Hematopoietic multipotent progenitor cell treated with erythropoietin and hydrocortisone succinate and interleukin-3 and kit ligand, for 8 days (in vitro differentiated cells): ENCODE results near the gene LYRM1.
"Not testable (repeated sequence)": the region's sequence is repeated elsewhere in the genome, so short reads cannot be mapped to it uniquely, and the experiment has no call there.

ENCODE experiments used
- DNase-seq: peaks from one replicate; pipeline ENCODE4 v3.0.0-alpha.2; 2015

The LYRM1 gene

GRCh38 chr16:20902426-20902825 is 1.9 kb downstream of the LYRM1 start:
- no peak for DNase-seq

- DNase-seq = peak; percentile 30
Measured at GRCh38 chr16:20903116-20903898, 2.7 kb downstream of the LYRM1 start.

GRCh38 chr16:20903899-20904506 is 3.4 kb downstream of the LYRM1 start:
- DNase-seq = no peak

GRCh38 chr16:20904507-20905081 is 4.0 kb downstream of the LYRM1 start:
- DNase-seq = peak; percentile 73

- DNase-seq = no peak
Measured at GRCh38 chr16:20905576-20905975, 5.0 kb downstream of the LYRM1 start.

- no peak for DNase-seq
Measured at GRCh38 chr16:20906341-20907255, 6.0 kb downstream of the LYRM1 start.

- DNase-seq = peak; percentile 35
Measured at GRCh38 chr16:20910781-20911321, 10.3 kb downstream of the LYRM1 start.

- DNase-seq = no peak
Measured at GRCh38 chr16:20911361-20911760, 10.8 kb downstream of the LYRM1 start.

GRCh38 chr16:20916289-20916688 is 15.7 kb downstream of the LYRM1 start:
- DNase-seq = no peak

- DNase-seq = no peak
Measured at GRCh38 chr16:20916942-20917341, 16.4 kb downstream of the LYRM1 start.

GRCh38 chr16:20918486-20919239 is 18.1 kb downstream of the LYRM1 start:
- no peak for DNase-seq

GRCh38 chr16:20920091-20920490 is 19.5 kb downstream of the LYRM1 start:
- no peak for DNase-seq

- no peak for DNase-seq
Measured at GRCh38 chr16:20920799-20921198, 20.2 kb downstream of the LYRM1 start.

GRCh38 chr16:20923876-20924275 is 23.3 kb downstream of the LYRM1 start:
- no peak for DNase-seq

- no peak for DNase-seq
Measured at GRCh38 chr16:20925751-20926150, 25.2 kb downstream of the LYRM1 start.

GRCh38 chr16:20928774-20929411 is 28.3 kb downstream of the LYRM1 start:
- DNase-seq = no peak

- DNase-seq = not testable (repeated sequence)
Measured at GRCh38 chr16:20929676-20930364, 29.2 kb downstream of the LYRM1 start.

- DNase-seq = no peak
Measured at GRCh38 chr16:20930365-20930690, 29.8 kb downstream of the LYRM1 start.

- DNase-seq = no peak
Measured at GRCh38 chr16:20931066-20931600, 30.6 kb downstream of the LYRM1 start.

- no peak for DNase-seq
Measured at GRCh38 chr16:20933589-20933988, 33.0 kb downstream of the LYRM1 start.

GRCh38 chr16:20937736-20938135 is 37.2 kb downstream of the LYRM1 start:
- DNase-seq = no peak
